ENCODE results near the gene CCL26.
"Not testable (repeated sequence)": the region's sequence is repeated elsewhere in the genome, so short reads cannot be mapped to it uniquely, and the experiment has no call there.

The CCL26 gene, protein sequence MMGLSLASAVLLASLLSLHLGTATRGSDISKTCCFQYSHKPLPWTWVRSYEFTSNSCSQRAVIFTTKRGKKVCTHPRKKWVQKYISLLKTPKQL
- total RNA-seq: 0 to 0.44 (median 0) reads per million in 17 experiments

DNA sequence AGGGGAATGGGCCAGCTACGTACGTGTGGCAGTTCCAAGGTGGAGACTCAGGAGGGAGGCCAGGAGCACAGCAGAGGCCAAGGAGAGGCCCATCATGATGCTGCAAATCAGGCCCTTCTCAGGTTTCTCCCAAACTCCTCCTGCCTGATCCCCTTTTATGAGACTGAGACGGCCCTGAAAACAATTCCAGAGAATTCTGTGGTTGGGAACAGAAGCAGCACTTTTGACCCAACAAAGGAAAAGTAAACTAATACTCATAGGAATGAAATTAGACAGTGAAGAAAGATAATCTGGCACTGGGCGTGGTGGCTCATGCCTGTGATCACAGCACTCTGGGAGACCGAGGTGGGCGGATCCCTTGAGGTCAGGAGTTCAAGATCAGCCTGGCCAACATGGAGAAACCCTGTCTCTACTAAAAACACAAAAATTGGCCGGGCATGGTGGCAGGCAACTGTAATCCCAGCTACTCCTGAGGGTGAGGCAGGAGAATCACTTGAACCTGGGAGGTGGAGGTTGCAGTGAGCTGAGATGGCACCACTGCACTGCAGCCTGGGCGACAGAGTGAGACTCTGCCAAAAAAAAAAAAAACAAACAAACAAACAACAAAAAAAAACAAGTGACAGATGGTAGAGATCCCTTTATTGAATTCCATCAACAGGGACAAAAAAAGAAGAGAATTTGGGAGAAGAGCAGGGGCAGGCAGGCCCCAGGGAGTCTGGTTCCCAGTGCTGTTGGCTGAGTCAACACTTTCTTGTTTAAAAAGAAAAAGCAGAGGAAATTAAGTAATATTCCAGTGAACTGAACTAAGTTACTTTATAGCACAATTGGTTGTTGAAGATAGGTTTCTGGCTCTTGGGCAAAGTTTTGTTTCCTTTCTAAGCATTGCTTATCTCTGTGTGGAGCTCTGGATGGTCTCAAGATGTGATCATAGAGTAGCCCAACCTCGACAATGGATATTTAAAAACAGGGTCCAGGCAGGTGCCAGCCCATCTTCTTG is at the start of gene CCL26:
CCL26 (minus strand) TSS at position 131 of the 997 bp plus-strand sequence; CDS start at position 96, 35 bp downstream.
- DNase-seq: peak in 2 of 4 experiments; percentile 18 to 43

DNA sequence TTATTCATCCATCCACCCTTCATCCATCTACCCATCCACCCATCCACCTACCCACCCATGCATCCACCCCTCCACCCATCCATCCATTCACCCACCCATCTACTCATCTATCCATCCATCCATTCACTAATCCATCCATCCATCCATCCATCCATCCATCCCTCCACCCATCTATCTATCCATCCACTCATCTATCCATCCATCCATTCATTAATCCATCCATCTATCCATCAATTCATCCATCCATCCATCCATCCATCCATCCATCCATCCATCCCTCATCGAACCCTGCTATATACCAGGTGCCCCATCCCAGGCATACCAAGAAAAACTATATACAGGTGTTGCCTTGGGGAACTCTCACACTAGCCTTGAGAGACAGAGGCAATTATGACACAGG is 48.7 kb upstream of the CCL26 start:
- DNase-seq: no peak

DNA sequence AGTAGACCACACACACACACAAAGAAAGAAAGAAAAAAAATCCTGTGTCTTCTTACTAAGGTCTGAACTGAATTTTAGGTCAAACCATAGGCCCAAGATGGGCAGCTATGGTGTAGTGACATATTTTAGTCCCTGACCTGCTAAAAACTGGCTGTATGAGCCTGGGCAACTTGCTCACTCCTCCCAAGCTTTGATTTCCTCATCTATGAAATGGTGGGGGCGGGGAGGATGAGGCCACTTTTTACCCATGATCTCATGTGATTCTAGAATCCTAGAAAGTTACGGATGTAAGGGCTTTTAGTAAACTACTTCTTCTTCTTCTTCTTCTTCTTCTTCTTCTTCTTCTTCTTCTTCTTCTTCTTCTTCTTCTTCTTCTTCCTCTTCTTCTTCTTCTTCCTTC is 47.7 kb upstream of the CCL26 start:
- DNase-seq: peak; percentile 84 to 95 (median 86)

DNA sequence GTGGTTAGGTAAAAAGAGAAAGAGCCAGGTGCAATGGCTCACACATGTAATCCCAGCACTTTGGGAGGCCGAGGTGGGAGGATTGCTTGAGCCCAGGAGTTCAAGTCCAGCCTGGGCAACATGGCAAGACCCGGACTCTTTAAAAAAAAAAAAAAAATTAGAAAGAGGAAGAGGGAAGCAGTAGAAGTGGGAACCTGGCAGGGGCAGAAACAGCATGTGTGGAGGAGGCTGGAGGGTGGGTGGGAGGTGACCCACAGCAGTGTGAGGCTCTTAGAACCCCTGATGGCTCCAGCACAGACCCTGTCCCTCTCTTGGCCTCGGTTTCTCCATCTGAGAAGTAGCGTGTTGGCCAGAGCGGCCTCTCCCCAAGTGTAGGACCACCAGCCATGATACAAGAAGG is 46.5 kb upstream of the CCL26 start:
- peak in 3 of 4 experiments; percentile 49 to 64 (median 54) for DNase-seq

DNA sequence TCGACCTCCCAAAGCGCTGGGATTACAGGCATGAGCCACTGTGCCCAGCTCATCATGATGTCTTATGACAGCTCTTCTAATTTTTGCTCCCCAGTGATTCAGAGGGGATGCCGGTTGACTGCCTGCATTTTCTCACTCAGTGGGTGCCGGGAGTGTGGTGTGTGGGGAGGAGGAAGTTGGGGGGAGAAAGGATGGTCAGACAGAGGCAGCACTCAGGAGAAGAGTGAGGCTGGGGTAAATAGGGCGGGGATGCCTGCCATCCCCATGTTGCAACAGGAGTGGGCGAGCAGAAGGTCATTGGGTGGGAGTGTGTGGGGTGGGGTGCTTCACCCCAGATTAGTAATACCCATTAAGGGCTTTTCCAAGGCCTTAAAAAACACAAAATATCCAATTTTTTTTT is 45.1 kb upstream of the CCL26 start:
- peak; percentile 80 to 91 (median 86) for DNase-seq

DNA sequence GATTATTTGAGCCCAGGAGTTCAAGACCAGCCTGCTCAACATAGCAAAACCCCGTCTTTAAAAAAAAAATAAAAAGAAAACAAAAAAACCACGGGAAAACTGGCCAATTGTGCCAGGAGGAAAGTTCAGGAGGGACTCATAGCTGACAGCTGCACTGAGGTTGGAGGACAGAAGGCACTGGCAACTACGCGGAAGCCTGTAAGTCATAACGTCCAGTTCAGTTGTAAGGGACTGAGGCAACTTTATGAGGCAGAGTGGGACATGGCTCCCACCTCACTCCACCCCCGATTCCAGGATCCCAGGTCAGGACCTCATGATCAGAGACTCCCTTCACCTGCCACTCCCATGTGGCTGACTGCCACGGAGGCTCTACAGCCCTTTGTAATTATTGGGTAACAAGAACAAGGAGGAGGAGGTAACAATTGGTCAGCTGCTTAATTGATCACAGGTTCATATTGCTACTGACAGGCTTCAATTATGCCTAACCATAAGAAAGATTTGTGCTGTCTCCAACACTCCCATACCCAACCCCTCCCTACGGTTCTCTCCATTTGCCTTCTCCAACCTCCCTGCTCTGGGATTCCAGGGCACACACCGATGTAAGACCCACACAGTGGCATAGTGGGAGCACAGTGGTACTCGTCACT is 43.5 kb upstream of the CCL26 start:
- DNase-seq: no peak

DNA sequence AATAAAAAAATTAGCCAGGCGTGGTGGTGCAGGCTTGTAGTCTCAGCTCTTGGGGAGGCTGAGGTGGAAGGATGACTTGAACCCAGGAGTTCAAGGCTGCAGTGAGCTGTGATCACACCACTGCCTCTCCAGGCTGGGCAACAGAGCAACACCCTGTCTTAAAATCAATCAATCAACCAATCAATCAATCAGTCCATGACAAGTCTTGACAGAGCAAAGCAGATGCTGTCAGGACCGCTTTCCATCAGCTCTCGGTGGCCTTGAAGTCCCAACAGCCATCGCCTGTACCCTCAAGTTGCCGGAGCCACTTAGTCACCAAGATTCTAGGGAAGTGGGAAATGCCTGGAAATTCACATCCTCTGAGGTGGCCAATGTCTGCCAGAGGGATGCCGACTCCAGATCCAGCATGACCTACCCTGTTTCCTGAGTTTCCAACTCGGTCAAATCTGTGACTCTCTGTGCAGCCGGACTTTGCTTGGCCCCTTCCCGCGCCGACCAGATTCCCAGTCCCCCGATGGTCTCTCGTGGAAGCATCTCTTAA is 42.5 kb upstream of the CCL26 start:
- peak in 1 of 4 experiments; percentile 26 for DNase-seq

DNA sequence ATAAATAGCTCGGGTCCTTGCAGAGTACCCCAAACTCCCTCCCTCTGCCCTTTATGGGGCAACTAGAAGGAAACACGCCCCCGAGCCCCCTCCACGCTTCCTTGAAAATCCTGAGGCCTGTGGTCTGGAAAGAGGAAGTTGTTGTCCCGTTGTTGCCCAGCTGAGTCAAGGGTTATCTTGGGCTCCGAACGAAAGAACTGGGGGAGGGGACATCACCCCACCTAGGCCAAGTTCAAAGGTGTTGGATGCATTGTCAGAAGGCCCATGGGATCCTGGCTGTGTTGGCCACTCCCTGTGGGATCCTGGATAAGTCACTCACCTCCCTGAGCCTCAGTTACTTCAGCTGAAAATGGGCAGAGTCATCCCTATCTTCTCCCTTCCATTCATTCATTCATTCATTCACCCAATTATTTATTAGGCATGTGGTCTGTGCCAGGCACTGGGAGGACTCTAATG is 41.8 kb upstream of the CCL26 start, which contains the start of gene CCL24:
CCL24 (minus strand) TSS at position 26 of the 456 bp plus-strand sequence. CDS start 91 bp downstream, outside the sequence.
- DNase-seq: peak; percentile 73 to 85 (median 82)

DNA sequence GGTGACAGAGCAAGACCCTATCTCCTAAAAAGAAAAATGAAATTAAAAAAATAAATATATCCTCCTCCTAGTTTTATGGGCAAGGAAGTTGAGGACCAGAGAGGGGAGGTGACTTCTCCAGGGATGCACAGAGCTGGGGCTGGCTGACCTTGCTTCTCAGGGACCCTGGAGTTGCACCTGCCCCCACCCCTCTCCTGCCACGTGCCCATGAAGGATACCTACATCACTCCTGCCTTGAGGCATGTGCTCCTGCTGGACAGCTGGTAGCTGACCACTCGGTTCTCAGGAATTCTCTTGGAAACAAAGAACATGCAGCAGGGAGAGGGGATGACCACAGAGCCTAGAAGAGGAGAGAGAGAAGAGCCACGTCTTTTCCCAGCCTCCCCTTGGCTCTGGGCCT is 41.1 kb upstream of the CCL26 start:
- no peak for DNase-seq

DNA sequence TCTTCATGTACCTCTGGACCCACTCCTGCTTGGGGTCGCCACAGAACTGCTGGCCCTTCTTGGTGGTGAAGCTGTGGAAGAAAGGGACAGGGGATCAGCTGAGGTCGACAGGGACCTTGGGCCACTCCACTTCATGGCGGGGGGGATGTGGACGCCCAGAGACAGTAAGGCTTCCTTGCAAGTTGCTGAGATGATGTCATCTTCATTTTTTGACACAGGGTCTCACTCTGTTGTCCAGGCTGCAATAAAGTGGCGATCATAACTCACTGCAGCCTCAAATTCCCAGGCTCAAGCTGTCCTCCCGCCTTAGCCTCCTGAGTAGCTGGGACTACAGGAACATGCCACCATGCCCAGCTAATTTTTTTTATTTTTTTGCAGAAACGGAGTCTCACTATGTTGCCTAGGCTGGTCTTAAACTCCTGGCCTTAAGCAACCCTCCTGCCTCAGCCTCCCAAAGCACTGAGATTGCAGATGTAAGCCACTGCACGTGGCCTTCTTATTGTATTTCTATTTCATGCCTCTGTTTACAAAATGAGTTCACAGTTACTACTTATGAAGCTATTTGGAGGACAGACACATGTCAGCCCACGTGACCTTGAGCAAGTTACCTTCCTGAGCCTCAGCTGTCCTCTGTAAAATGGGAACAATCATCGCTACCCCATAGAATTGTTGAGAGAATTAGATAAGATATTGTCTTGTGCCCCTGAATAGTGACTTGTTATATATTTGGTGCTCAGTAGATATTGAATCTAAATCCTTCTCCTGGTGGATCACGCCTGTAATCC is 40.1 kb upstream of the CCL26 start:
- DNase-seq: no peak

DNA sequence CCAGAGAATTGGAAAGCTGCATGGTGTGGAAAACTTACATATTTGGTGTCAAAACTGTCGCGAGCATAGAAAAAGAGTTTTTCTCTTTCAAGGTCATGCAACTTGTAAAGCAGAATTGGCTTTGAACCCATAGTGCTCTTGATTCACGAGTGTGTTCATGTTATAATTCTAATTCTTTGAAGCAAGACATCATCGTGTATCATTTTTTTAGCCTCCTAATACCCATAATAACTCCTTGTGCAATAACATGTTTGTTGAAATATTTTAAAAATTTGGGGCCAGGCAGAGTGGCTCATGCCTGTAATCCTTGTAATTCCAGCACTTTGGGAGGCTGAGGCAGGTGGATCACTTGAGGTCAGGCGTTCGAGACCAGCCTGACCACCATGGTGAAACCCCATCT is 37.4 kb upstream of the CCL26 start:
- DNase-seq: no peak

DNA sequence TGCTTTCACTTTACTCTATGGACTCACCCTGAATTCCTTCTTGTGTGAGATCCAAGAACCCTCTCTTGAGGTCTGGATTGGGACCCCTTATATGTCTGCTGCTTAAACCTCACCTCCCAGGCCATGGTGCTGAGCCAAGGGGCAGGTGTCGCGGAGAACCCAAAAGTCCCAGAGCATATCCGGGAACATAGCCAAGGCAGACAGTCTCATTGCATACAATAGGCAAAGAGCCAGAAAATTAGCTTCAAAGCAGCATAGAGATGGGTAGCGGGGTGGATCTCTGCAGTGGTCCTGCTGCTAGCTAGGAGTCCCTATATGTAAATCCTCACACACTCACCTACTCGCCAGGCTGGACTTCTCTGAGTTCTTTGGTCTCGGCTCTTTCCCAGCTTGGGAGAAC is 36.1 kb upstream of the CCL26 start:
- DNase-seq: no peak

DNA sequence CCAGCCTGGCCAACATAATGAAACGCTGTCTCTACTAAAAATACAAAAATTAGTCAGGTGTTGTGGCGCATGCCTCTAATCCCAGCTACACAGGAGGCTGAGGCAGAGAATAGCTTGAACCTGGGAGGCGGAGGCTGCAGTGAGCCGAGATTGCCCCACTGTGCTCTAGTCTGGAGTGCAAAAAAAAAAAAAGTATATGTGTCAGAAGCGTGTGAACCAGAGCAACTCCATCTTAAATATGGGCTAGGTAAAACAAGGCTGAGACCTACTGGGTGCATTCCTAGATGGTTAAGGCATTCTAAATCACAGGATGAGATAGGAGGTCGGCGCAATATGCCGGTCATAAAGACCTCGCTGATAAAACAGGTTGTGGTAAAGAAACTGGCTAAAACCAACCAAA is 35.4 kb upstream of the CCL26 start:
- no peak for DNase-seq

DNA sequence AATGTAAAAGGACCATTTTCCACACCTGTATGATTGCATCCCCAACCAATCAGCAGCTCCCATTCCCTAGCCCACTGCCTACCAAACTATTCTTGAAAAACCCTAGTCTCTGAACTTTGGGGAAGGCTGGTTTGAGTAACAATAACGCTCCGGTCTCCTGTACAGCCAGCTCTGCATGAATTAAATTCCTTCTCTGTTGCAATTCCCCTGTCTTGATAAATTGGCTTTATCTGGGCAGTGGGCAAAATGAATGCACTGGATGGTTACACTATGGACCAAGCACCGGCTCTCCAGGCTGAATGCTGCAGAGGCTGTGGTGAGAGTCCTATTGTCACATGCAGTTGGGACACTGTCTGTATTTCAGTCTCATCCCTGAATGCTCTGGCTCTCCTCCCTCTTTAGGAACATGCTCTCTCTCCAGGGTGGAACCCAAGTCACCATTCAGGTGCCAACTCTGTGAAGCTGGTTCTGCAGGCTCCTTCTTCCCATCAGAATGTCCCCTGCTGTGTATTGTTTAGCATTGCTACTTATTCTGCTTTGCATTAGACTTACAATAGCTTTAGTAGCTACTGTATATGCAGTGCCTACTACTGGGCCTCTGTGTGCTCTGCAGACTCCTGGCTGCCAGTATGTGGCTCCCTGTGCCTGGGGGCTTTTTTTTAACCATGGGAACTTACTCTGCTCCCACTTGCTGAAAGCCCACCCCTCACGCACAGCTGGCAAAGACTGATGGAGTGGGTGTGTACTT is 34.7 kb upstream of the CCL26 start:
- DNase-seq: no peak

DNA sequence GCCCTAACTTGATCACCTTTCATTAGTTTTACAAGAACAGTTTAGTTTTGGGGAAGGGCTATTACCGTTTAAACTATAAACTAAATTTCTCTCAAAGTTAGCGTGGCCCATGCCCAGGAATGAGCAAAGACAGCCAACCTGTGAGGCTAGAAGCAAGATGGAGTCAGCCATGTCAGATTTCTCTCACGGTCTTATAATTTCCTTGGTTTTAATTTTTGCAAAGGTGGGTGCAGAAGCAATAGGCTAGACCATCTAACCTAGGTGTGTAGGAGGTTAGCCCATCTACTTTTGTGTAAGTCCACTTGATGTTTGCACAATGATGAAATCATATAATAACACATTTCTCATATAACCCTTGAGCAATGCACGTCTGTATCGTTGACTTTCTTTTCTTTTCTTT is 32.7 kb upstream of the CCL26 start:
- no peak for DNase-seq

DNA sequence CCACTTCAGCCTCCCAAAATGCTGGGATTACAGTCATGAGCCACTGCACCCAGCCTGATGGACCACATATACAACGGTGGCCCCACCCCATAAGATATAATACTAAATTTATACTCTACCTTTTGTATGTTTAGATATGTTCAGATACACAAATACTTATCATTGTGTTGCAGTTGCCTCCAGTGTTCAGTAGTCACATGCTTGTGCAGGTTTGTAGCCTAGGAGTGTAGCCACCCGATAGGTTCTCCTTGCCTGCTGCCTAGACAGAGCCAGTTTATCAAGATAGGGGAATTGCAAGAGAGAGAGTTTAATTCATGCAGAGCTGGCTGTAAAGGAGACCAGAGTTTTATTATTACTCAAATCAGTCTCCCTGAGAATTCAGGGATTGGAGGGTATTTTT is 32.0 kb upstream of the CCL26 start:
- DNase-seq: no peak

DNA sequence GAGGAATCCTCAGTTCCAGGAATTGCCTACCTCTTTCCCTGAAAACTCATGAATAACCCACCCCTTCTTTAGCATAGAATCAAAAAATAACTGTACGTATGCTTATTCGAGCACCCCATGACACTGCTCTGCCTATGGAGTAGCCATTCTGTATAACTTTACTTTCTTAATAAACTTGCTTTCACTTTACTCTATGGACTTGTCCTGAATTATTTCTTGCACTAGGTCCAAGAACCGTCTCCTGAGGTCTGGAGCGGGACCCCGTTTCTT is 30.5 kb upstream of the CCL26 start:
- DNase-seq: no peak

DNA sequence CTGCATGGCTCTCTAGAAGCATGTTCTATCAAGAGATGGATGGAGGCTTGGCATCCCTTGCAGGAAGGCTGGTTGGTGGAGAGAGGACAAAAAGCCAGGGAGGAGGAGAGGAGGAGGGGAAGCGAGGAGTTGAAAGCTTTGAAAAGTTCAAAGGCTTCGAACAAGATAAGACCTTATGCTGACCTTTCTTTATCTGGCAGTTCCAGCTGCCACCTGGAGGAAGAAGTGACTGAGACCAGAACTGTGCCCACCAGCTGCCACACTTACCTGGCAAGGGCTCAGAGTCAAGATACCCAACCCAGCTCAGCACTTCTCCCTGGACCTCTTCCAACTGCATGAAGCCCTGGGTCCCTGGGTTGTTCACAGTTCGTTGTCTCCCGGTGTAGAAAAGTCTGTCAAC is 26.8 kb upstream of the CCL26 start:
- no peak for DNase-seq

DNA sequence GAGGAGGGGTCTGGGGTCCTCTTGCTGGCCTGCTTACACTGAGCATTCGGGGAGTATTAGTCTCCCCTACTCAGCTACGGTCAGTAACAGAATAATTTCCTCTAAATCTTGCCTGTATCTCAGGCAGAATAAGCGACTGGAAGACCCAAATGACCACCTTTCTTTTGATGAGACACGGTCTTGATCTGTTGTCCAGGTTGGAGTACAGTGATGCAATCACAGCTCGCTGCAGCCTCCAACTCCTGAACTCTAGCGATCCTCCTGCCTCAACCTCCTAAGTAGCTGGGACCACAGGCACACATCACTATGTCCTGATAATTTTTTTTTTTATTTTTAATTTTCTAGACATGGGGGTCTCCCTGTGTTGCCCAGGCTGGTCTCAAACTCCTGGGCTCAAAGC is 24.4 kb upstream of the CCL26 start:
- DNase-seq: no peak

DNA sequence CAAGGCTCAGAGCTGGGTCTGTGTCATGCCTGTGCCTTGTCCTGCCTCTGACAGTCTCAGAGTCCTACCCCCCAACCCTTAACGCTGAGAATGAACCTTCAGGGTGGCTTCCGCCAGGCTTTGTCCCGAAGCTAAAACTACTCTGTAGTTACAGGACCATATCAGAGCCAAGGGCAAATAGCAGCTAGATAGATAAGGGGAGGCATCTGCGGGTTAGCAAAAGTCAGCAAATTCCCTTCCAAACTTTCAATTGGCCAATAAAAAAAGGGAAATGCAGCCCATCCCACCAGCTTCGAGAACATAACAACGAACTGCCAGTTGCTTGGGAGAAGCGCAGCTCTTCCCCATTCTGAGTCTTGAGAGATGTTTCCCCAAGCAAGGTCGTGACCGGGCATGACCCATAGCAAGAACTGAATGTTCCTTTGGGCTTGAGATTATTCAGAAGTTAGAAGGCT is 23.8 kb upstream of the CCL26 start:
- peak; percentile 84 to 93 (median 91) for DNase-seq

DNA sequence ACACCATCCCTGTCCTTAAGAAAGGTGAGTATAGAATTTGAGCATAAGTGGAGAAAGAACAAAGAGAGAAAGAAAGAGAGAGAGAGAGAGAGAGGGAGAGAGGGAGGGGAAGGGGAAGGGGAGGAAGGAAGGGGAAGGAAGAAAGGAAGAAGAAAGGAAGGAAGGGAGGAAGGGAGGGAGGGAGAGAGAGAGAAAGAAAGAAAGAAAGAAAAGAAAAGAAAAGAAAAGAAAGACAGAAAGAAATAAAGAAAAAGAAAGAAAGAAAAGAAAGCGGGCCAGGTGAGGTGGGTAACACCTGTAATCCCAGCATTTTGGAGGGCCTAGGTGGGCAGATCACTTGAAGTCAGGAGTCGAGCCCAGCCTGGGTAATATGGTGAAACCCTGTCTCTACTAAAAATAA is 21.7 kb upstream of the CCL26 start:
- DNase-seq: no peak

DNA sequence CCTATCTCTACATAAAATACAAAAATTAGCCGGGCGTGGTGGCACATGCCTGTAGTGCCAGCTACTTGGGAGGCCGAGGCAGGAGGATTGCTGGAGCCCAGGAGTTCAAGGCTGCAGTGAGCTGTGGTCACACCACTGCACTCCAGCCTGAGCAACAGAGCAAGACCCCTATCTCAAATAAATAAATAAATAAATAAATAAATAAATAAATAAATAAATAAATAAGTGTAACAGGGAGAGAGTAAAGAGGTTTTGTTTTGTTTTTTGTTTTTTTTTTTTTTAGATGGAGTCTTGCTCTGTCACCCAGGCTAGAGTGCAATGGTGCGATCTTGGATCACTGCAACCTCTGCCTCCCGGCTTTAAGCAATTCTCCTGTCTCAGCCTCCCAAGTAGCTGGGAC is 20.6 kb upstream of the CCL26 start:
- not testable (repeated sequence) for DNase-seq
